H1 (cell line): ENCODE data around the gene MYOCD. TPM values are rescaled to one million over a fixed set of nuclear protein-coding genes. Genes with fewer than 3 reads are reported as not detected.

Source experiments
- SP2 ChIP-seq: IDR thresholded peaks from 2 replicates; pipeline ENCODE4 v1.6.1; 2012; ENCODE audit warnings: mild to moderate bottlenecking, low read length, inconsistent platforms
- SUZ12 ChIP-seq: fragments of 200-600 bp; sonication (generic); IDR thresholded peaks from 2 replicates; pipeline ENCODE4 v1.6.1; 2012; ENCODE audit warnings: mild to moderate bottlenecking, inconsistent platforms, low read length, moderate library complexity, mixed read lengths
- TAF7 ChIP-seq: optimal IDR thresholded peaks from 2 replicates; pipeline ENCODE3; 2011; ENCODE audit warnings: low read depth, mild to moderate bottlenecking, inconsistent platforms, low read length, moderate library complexity, borderline replicate concordance
- polyA plus RNA-seq, 7 experiments: library from polyadenylated mRNA; depleted of rRNA in 3 of 7; stranded (reverse) in 5 of 7; unstranded in 2 of 7; fragments of >200 nt in 5 of 7; fragments of 200-250 nt in 2 of 7; gene quantifications; 1 replicate in 5 of 7; 2 replicates in 1 of 7; 4 replicates in 1 of 7; pipeline versions ENCODE4 v1.2.1 to v1.2.3, GENCODE V29; 2011 to 2013; ENCODE audit warnings: missing spikeins in 2 of 7, mixed read lengths in 2 of 7
- total RNA-seq: library from RNA; stranded (reverse); fragmentation: NEBNext Ultra II Directional; extraction: Animal tissue kit (Norgen Biotek cat#: 25700); gene quantifications from 2 replicates; pipeline ENCODE4 v1.2.1, GENCODE V29; 2021

MYOCD gene
- total and polyA plus RNA-seq, 2 of the 8 experiments (the other 6 are each of a cell fraction or from before 2014, with no cell fraction given), result 0.30 to 4.9 TPM

- TF ChIP-seq SUZ12 (no peak), TAF7 (no peak), SP2 (no peak)
Measured at GRCh38 chr17:12680407-12680897, 14.8 kb downstream of the MYOCD start (continued).
